ENCODE measurements around the gene KIF23.

Gene KIF23

DNA sequence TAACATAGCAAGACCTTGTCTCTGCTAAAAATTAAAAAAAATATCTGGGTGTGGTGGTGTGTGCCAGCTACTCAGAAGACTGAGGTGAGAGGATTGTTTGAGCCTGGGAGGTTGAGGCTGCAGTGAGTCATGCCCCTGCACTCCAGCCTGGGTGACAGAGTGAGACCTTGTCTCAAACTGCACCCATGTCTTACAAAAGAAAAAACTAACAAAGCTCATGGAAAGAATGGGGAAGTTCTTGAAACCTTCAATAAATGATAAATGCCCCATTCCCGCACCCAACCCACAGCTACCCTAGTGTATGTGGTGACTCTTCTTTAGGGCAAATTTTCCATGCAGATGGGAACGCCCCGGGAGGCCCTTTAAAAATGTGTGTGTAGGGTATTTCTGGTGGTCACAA, 66.8 kb downstream of the KIF23 start:
- Histone ChIP-seq H4K20me1 (ENCODE audit: insufficient read depth, low read length) (no peaks in the 10 kb centered on the region), H3K79me2 (ENCODE audit: low read length) (no peaks in the 10 kb centered on the region), H3K27ac (ENCODE audit: low read length) (no peak overlapping the region), H3K27me3 (replicated peaks; ENCODE audit: insufficient read depth, low read length) (no peaks in the 10 kb centered on the region), H3K9ac (ENCODE audit: low read length) (no peak overlapping the region), H3F3A (ENCODE audit: insufficient read depth, low read length) (no peaks in the 10 kb centered on the region), H3K4me2 (ENCODE audit: low read depth, low read length) (no peak overlapping the region), H3K9me3 (replicated peaks; ENCODE audit: insufficient read depth, low read length) (no peaks in the 10 kb centered on the region), H2AFZ (ENCODE audit: low read length) (no peak overlapping the region), H3K9me2 (replicated peaks; ENCODE audit: insufficient read depth, low read length) (no peaks in the 10 kb centered on the region), H3K36me3 (replicated peaks; ENCODE audit: insufficient read depth, low read length) (no peaks in the 10 kb centered on the region), H3K4me3 (ENCODE audit: low read length) (no peak overlapping the region), H3K4me1 (ENCODE audit: low read length) (no peaks in the 10 kb centered on the region)
- no peak for DNase-seq
- TF ChIP-seq, protein P1, sequence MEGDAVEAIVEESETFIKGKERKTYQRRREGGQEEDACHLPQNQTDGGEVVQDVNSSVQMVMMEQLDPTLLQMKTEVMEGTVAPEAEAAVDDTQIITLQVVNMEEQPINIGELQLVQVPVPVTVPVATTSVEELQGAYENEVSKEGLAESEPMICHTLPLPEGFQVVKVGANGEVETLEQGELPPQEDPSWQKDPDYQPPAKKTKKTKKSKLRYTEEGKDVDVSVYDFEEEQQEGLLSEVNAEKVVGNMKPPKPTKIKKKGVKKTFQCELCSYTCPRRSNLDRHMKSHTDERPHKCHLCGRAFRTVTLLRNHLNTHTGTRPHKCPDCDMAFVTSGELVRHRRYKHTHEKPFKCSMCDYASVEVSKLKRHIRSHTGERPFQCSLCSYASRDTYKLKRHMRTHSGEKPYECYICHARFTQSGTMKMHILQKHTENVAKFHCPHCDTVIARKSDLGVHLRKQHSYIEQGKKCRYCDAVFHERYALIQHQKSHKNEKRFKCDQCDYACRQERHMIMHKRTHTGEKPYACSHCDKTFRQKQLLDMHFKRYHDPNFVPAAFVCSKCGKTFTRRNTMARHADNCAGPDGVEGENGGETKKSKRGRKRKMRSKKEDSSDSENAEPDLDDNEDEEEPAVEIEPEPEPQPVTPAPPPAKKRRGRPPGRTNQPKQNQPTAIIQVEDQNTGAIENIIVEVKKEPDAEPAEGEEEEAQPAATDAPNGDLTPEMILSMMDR (IDR thresholded peaks at IDR 0.05; ENCODE audit: low read length) = no peak
- TF ChIP-seq EZH2 (optimal IDR thresholded peaks at IDR 0.05; ENCODE audit: low read depth, low read length) (no peak), EZH2phosphoT487 (IDR thresholded peaks at IDR 0.05; ENCODE audit: low read length) (no peak)

DNA sequence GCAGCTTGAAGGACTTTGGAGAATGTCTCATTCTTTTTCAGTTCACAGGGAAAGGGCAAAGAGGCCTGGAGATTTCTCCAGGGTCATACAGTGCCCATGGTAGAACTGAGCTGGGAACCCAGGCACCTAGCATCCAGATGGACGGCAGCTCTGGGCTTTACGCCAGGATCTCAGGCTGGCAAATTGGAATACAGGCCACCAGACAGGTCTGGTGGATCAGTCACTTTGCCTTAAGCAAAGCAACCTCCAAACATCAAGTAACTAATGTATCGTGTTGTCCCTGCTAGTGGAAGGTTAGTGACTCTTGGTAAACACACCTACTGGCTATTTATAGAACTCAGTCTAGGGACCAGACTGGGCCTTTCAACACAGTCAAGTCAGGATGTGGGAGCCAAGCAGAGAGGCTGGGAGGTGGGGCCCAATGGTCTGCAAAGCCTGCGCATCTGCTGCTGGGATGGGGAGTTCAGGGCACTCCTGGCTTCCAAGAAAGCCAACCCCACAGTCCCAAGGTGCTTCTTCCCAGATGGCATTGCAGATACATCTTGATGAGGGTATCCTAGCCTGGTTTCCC, 68.6 kb downstream of the KIF23 start:
- no peak overlapping the region for H3K4me2 ChIP-seq (ENCODE audit: low read depth, low read length)
- no peaks in the 10 kb centered on the region for H3K79me2 ChIP-seq (ENCODE audit: low read length)
- H3K27me3 ChIP-seq (replicated peaks; ENCODE audit: insufficient read depth, low read length) = no peaks in the 10 kb centered on the region
- TF ChIP-seq EZH2 (optimal IDR thresholded peaks at IDR 0.05; ENCODE audit: low read depth, low read length) (no peak), EZH2phosphoT487 (IDR thresholded peaks at IDR 0.05; ENCODE audit: low read length) (no peak)
- TF ChIP-seq, protein P1 (IDR thresholded peaks at IDR 0.05; ENCODE audit: low read length) = no peak
- no peaks in the 10 kb centered on the region for H4K20me1 ChIP-seq (ENCODE audit: insufficient read depth, low read length)
- H3K9ac ChIP-seq (ENCODE audit: low read length) = no peak overlapping the region
- no peak overlapping the region for H2AFZ ChIP-seq (ENCODE audit: low read length)
- H3K36me3 ChIP-seq (replicated peaks; ENCODE audit: insufficient read depth, low read length) = no peaks in the 10 kb centered on the region
- no peaks in the 10 kb centered on the region for H3K4me1 ChIP-seq (ENCODE audit: low read length)
- no peaks in the 10 kb centered on the region for H3K9me3 ChIP-seq (replicated peaks; ENCODE audit: insufficient read depth, low read length)
- no peak for DNase-seq
- H3F3A ChIP-seq (ENCODE audit: insufficient read depth, low read length) = no peaks in the 10 kb centered on the region
- no peaks in the 10 kb centered on the region for H3K9me2 ChIP-seq (replicated peaks; ENCODE audit: insufficient read depth, low read length)
- H3K4me3 ChIP-seq (ENCODE audit: low read length) = no peak overlapping the region
- H3K27ac ChIP-seq (ENCODE audit: low read length) = no peak overlapping the region

- Histone ChIP-seq H3K27ac (ENCODE audit: low read length) (no peak overlapping the region), H3K27me3 (replicated peaks; ENCODE audit: insufficient read depth, low read length) (no peaks in the 10 kb centered on the region), H3K4me2 (ENCODE audit: low read depth, low read length) (no peak overlapping the region), H3K9ac (ENCODE audit: low read length) (no peak overlapping the region), H3K79me2 (ENCODE audit: low read length) (no peaks in the 10 kb centered on the region), H3K4me1 (ENCODE audit: low read length) (no peaks in the 10 kb centered on the region), H3K9me3 (replicated peaks; ENCODE audit: insufficient read depth, low read length) (no peaks in the 10 kb centered on the region), H2AFZ (ENCODE audit: low read length) (no peak overlapping the region), H3K9me2 (replicated peaks; ENCODE audit: insufficient read depth, low read length) (no peaks in the 10 kb centered on the region; the same call in 1 of the 2 replicates), H3K36me3 (replicated peaks; ENCODE audit: insufficient read depth, low read length) (no peaks in the 10 kb centered on the region), H4K20me1 (ENCODE audit: insufficient read depth, low read length) (no peaks in the 10 kb centered on the region), H3K4me3 (ENCODE audit: low read length) (no peak overlapping the region), H3F3A (ENCODE audit: insufficient read depth, low read length) (no peaks in the 10 kb centered on the region)
- TF ChIP-seq, protein P1 (IDR thresholded peaks at IDR 0.05; ENCODE audit: low read length) = no peak
- no peak for TF ChIP-seq EZH2phosphoT487 (IDR thresholded peaks at IDR 0.05; ENCODE audit: low read length)
- TF ChIP-seq EZH2 (optimal IDR thresholded peaks at IDR 0.05; ENCODE audit: low read depth, low read length) = no peak
- no peak for DNase-seq
Measured at GRCh38 chr15:69484837-69485236, 70.7 kb downstream of the KIF23 start.

Data from MM.1S (cell line).